Panc1 (cell line): Measurements from ENCODE around the gene LYPD6B. TPM values are rescaled to one million over a fixed set of nuclear protein-coding genes. Genes with fewer than 3 reads are reported as not detected.

ENCODE experiments used
- ATAC-seq: fragments of 200-7000 bp; cut with Tn5 transposase; 2 replicates; pipeline ENCODE4 v1.9.1; 2020; ENCODE audit warnings: mild to moderate bottlenecking, moderate library complexity
- BruUV-seq: library from RNA; stranded (reverse); fragments of 400-500 nt; replicated peaks from 2 replicates; lab custom pipeline; 2021; lab: Mats Ljungman, UMichigan
- CTCF ChIA-PET: fragments of 300-600 bp; sonication (Branson Sonifier 250); formaldehyde crosslinking; loops from one replicate; lab custom pipeline; 2022; ENCODE audit warnings: antibody characterized with exemption; lab: Charles Lee
- POLR2A ChIA-PET: fragments of 300-600 bp; sonication (Branson Sonifier 250); formaldehyde crosslinking; loops from one replicate; lab custom pipeline; 2022; ENCODE audit warnings: antibody characterized with exemption; lab: Charles Lee
- DNase-seq: peaks from one replicate; pipeline ENCODE4 v3.0.0-alpha.2; 2010; ENCODE audit warnings: low read depth, low spot score
- H3K27ac ChIP-seq: 2 replicates; pipeline ENCODE4 v1.5.1; 2011; ENCODE audit warnings: mild to moderate bottlenecking, low read length, inconsistent platforms
- H3K27me3 ChIP-seq: fragments of 200-500 bp; sonication (Bioruptor generic); 2 replicates; pipeline ENCODE4 v1.6.0; 2014; ENCODE audit warnings: low read length, inconsistent platforms; ENCODE audit not compliant: control insufficient read depth, insufficient read depth
- H3K36me3 ChIP-seq: fragments of 200-500 bp; sonication (Bioruptor generic); 2 replicates; pipeline ENCODE4 v1.5.1; 2014; ENCODE audit warnings: inconsistent platforms, mild to moderate bottlenecking, low read length, moderate library complexity; ENCODE audit not compliant: control insufficient read depth, insufficient read depth
- H3K4me1 ChIP-seq: 2 replicates; pipeline ENCODE4 v1.5.1; 2011; ENCODE audit warnings: inconsistent platforms, mild to moderate bottlenecking, low read length, moderate library complexity; ENCODE audit not compliant: control insufficient read depth, insufficient read depth
- H3K4me3 ChIP-seq, 2 experiments: 2 replicates each; pipeline ENCODE4 v1.5.1; 2011 to 2012; ENCODE audit warnings: low read depth in 2 of 2, low read length in 2 of 2, mild to moderate bottlenecking in 2 of 2, inconsistent platforms in 1 of 2, moderate library complexity in 1 of 2
- H3K9me3 ChIP-seq: fragments of 200-500 bp; sonication (Bioruptor generic); 2 replicates; pipeline ENCODE4 v1.5.1; 2014; ENCODE audit warnings: low read depth, mild to moderate bottlenecking, inconsistent platforms, low read length, moderate library complexity; ENCODE audit not compliant: control insufficient read depth, insufficient read depth
- CTCF ChIP-seq: fragments of 450-650 bp; IDR thresholded peaks from 2 replicates; pipeline ENCODE4 v1.5.1; 2017; ENCODE audit warnings: mild to moderate bottlenecking
- POLR2AphosphoS5 ChIP-seq: IDR thresholded peaks from 2 replicates; pipeline ENCODE4 v1.6.1; 2012; ENCODE audit warnings: mild to moderate bottlenecking, low read depth, low read length, moderate library complexity
- REST ChIP-seq, 2 experiments: IDR thresholded peaks; 2 replicates each; pipeline ENCODE4 v1.6.1; 2011 to 2012; ENCODE audit warnings: low read depth in 2 of 2, control low read depth in 1 of 2, low read length in 1 of 2, mild to moderate bottlenecking in 1 of 2, moderate library complexity in 1 of 2; ENCODE audit not compliant: insufficient read depth in 1 of 2
- SIN3A ChIP-seq: IDR thresholded peaks from 2 replicates; pipeline ENCODE4 v1.6.1; 2012; ENCODE audit warnings: low read depth, mild to moderate bottlenecking, low read length, moderate library complexity, borderline replicate concordance; ENCODE audit not compliant: insufficient read depth
- TCF7L2 ChIP-seq: IDR thresholded peaks from 2 replicates; pipeline ENCODE4 v1.6.1; 2011; ENCODE audit warnings: mild to moderate bottlenecking, low read depth, low read length, inconsistent platforms
- in situ Hi-C: cut with HindIII; loops from 2 replicates; pipeline ENCODE4 v1.10.0; 2016; ENCODE audit warnings: low sequenced_read_pairs, low pct_unique_long_range_greater_than_20kb
- intact Hi-C: fragments of 100-400 bp; cut with micrococcal nuclease; formaldehyde crosslinking; loops from one replicate; pipeline ENCODE4 v1.10.0; 2022; ENCODE audit not compliant: unreplicated experiment
- total RNA-seq: library from RNA; stranded (reverse); gene quantifications from one replicate; pipeline ENCODE4 v1.2.1, GENCODE V29; 2021; ENCODE audit not compliant: unreplicated experiment

LYPD6B gene
- total RNA-seq, 1 experiment from 2014 or later: 2.2 TPM

GRCh38 chr2:149031396-149031795 is 7.1 kb upstream of the LYPD6B start:
- Histone ChIP-seq H3K36me3 (no peaks in the 10 kb centered on the region), H3K4me1 (no peaks in the 10 kb centered on the region), H3K27ac (no peak overlapping the region), H3K9me3 (no peaks in the 10 kb centered on the region), H3K27me3 (peaks cover 8% of the 10 kb centered on the region), H3K4me3 (no peak overlapping the region)
- ATAC-seq (no peak), DNase-seq (no peak)
- POLR2A ChIA-PET: no interaction called here
- in situ Hi-C loops: no loop called here
- TF ChIP-seq POLR2AphosphoS5: no peak
- no peak for TF ChIP-seq TCF7L2
- no peak for TF ChIP-seq CTCF
- TF ChIP-seq SIN3A: no peak
- TF ChIP-seq REST (IDR thresholded peaks at IDR 0.05; ENCODE audit: insufficient read depth in 1 of 2, low read depth in 2 of 2, low read length in 1 of 2): no peak
- intact Hi-C loops: no loop called here
- CTCF ChIA-PET: no interaction called here
- BruUV-seq: no TSS peak

GRCh38 chr2:149033716-149034115 is 4.8 kb upstream of the LYPD6B start:
- ChIA-PET POLR2A (interaction anchor here (0.6 kb wide), 1 partner anchor 548 kb away, joined by 3 read pairs; no protein-coding TSS in a partner anchor), CTCF (no interaction called here)
- BruUV-seq: no TSS peak
- Histone ChIP-seq H3K4me3 (no peak overlapping the region), H3K27ac (no peak overlapping the region), H3K36me3 (no peaks in the 10 kb centered on the region), H3K27me3 (peaks cover 10% of the 10 kb centered on the region; the same call in 1 of the 2 replicates), H3K9me3 (no peaks in the 10 kb centered on the region), H3K4me1 (no peaks in the 10 kb centered on the region)
- in situ Hi-C loops: no loop called here
- intact Hi-C loops: no loop called here
- DNase-seq (no peak), ATAC-seq (no peak)
- TF ChIP-seq POLR2AphosphoS5 (no peak), TCF7L2 (no peak), CTCF (no peak), REST (IDR thresholded peaks at IDR 0.05; ENCODE audit: insufficient read depth in 1 of 2, low read depth in 2 of 2, low read length in 1 of 2) (no peak), SIN3A (no peak)
